Liver (tissue), 3 donors: ENCODE results near the gene SCN10A.

Experiments
- FOXA1 ChIP-seq: IDR thresholded peaks from 2 replicates; pipeline ENCODE4 v1.6.1; 2016; ENCODE audit warnings: antibody characterized with exemption
- GABPA ChIP-seq, 2 donors: IDR thresholded peaks in 1 of 2; conservative IDR thresholded peaks in 1 of 2; 2 replicates each; pipeline ENCODE4 v1.6.1; 2016; ENCODE audit warnings: antibody characterized with exemption in 2 of 2, mild to moderate bottlenecking in 1 of 2, moderate library complexity in 1 of 2
- RAD21 ChIP-seq, 2 donors: IDR thresholded peaks; 2 replicates each; pipeline ENCODE4 v1.6.1; 2016; ENCODE audit warnings: antibody characterized with exemption in 2 of 2, mild to moderate bottlenecking in 2 of 2
- SP1 ChIP-seq: IDR thresholded peaks from 2 replicates; pipeline ENCODE4 v1.6.1; 2018; ENCODE audit warnings: antibody characterized with exemption, mild to moderate bottlenecking
- YY1 ChIP-seq: IDR thresholded peaks from 2 replicates; pipeline ENCODE4 v1.6.1; 2016; ENCODE audit warnings: antibody characterized with exemption, mild to moderate bottlenecking
- TF ChIP-seq, protein P1 (sequence below): fragments of 150-350 bp; IDR thresholded peaks from 2 replicates; pipeline ENCODE4 v1.5.1; 2017; ENCODE audit warnings: improper control_type of control experiment, low read depth, low read length; ENCODE audit not compliant: missing input control
- TF ChIP-seq, protein P2 (sequence below): IDR thresholded peaks from 2 replicates; pipeline ENCODE4 v1.6.1; 2016; ENCODE audit warnings: antibody characterized with exemption
- TF ChIP-seq, protein P3 (sequence below): IDR thresholded peaks from 2 replicates; pipeline ENCODE4 v1.6.1; 2016; ENCODE audit warnings: antibody characterized with exemption
- TF ChIP-seq, protein P4 (sequence below): IDR thresholded peaks from 2 replicates; pipeline ENCODE4 v1.6.1; 2016; ENCODE audit warnings: antibody characterized with exemption, mild to moderate bottlenecking
- TF ChIP-seq, protein P5 (sequence below): IDR thresholded peaks from 2 replicates; pipeline ENCODE4 v1.6.1; 2016; ENCODE audit warnings: antibody characterized with exemption
- donor health status: healthy.
- donor health status: healthy.

DNA sequence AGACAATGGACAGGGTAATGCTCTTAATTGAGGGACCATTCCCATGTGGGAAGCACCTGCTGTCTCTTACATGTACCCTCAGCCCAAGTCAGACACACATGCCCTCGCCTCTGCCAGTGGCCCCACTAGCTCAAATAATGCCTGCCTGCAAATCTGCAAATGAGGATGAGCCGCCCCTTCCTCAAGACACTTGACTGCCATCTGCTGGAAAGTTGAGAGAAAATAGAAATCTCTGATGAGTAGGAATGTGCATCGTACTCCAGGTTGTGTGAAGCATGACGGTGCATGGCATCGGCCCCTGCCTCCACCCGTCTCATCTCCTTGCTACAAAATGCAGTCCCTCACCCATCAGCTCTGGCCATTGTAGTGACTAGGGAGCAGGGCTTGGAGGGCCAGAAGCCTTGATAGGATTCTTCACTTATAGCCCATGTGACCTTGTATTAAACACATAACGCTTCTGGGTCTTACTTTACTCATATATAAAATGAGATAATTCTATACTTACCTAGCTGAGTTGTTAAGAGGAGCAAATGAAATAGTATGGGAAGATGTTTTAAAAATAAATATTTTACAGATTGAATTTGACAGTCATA is 160.2 kb downstream of the SCN10A start:
- TF ChIP-seq, protein P1, sequence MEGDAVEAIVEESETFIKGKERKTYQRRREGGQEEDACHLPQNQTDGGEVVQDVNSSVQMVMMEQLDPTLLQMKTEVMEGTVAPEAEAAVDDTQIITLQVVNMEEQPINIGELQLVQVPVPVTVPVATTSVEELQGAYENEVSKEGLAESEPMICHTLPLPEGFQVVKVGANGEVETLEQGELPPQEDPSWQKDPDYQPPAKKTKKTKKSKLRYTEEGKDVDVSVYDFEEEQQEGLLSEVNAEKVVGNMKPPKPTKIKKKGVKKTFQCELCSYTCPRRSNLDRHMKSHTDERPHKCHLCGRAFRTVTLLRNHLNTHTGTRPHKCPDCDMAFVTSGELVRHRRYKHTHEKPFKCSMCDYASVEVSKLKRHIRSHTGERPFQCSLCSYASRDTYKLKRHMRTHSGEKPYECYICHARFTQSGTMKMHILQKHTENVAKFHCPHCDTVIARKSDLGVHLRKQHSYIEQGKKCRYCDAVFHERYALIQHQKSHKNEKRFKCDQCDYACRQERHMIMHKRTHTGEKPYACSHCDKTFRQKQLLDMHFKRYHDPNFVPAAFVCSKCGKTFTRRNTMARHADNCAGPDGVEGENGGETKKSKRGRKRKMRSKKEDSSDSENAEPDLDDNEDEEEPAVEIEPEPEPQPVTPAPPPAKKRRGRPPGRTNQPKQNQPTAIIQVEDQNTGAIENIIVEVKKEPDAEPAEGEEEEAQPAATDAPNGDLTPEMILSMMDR, result peak; percentile 32
- TF ChIP-seq, protein P2, sequence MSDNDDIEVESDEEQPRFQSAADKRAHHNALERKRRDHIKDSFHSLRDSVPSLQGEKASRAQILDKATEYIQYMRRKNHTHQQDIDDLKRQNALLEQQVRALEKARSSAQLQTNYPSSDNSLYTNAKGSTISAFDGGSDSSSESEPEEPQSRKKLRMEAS, result no peak
- TF ChIP-seq, protein P3, sequence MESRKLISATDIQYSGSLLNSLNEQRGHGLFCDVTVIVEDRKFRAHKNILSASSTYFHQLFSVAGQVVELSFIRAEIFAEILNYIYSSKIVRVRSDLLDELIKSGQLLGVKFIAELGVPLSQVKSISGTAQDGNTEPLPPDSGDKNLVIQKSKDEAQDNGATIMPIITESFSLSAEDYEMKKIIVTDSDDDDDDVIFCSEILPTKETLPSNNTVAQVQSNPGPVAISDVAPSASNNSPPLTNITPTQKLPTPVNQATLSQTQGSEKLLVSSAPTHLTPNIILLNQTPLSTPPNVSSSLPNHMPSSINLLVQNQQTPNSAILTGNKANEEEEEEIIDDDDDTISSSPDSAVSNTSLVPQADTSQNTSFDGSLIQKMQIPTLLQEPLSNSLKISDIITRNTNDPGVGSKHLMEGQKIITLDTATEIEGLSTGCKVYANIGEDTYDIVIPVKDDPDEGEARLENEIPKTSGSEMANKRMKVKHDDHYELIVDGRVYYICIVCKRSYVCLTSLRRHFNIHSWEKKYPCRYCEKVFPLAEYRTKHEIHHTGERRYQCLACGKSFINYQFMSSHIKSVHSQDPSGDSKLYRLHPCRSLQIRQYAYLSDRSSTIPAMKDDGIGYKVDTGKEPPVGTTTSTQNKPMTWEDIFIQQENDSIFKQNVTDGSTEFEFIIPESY, result no peak
- TF ChIP-seq, protein P4, sequence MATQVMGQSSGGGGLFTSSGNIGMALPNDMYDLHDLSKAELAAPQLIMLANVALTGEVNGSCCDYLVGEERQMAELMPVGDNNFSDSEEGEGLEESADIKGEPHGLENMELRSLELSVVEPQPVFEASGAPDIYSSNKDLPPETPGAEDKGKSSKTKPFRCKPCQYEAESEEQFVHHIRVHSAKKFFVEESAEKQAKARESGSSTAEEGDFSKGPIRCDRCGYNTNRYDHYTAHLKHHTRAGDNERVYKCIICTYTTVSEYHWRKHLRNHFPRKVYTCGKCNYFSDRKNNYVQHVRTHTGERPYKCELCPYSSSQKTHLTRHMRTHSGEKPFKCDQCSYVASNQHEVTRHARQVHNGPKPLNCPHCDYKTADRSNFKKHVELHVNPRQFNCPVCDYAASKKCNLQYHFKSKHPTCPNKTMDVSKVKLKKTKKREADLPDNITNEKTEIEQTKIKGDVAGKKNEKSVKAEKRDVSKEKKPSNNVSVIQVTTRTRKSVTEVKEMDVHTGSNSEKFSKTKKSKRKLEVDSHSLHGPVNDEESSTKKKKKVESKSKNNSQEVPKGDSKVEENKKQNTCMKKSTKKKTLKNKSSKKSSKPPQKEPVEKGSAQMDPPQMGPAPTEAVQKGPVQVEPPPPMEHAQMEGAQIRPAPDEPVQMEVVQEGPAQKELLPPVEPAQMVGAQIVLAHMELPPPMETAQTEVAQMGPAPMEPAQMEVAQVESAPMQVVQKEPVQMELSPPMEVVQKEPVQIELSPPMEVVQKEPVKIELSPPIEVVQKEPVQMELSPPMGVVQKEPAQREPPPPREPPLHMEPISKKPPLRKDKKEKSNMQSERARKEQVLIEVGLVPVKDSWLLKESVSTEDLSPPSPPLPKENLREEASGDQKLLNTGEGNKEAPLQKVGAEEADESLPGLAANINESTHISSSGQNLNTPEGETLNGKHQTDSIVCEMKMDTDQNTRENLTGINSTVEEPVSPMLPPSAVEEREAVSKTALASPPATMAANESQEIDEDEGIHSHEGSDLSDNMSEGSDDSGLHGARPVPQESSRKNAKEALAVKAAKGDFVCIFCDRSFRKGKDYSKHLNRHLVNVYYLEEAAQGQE, result no peak
- TF ChIP-seq YY1 (no peak), GABPA (IDR thresholded peaks at IDR 0.05 in 1 of 2, conservative IDR thresholded peaks at IDR 0.05 in 1 of 2) (no peak), FOXA1 (no peak), RAD21 (IDR thresholded peaks at IDR 0.05) (peak; percentile 65 to 77), SP1 (no peak)
- TF ChIP-seq, protein P5, sequence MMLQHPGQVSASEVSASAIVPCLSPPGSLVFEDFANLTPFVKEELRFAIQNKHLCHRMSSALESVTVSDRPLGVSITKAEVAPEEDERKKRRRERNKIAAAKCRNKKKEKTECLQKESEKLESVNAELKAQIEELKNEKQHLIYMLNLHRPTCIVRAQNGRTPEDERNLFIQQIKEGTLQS, result no peak
